ENCODE data around the gene KERA. TPM values are rescaled to one million over a fixed set of nuclear protein-coding genes. Genes with fewer than 3 reads are reported as not detected.

The KERA gene
- total and polyA plus RNA-seq, 2 of the 4 experiments (the other 2 are of a cell fraction) = not detected

DNA sequence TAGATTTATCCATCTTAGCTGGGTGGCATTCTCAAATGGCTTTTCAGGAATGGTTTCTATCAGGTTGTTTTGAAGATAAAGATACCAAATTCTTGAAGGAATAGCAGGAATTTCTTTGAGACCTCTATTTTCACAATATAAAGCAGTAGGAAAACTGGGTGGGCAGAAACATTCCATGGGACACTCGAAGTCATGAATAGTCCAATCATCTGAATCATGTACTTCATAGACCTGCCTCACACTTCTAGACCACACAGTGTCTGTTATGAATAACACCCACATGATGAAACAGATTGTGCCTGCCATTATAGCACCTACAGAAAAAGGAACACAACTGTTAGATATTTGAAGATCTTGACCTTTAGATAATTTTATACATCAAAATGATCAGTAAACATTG is 1.8 kb downstream of the KERA start:
- in situ Hi-C loops (cut with MboI; ENCODE audit: low sequenced_read_pairs) = no loop called here
- H3K23ac ChIP-seq (ENCODE audit: low read depth, low read length) = no peak overlapping the region
- ATAC-seq (ENCODE audit: low read depth) = no peak
- no peak overlapping the region for H2BK120ac ChIP-seq (ENCODE audit: low read depth, low read length)
- H2AFZ ChIP-seq (replicated peaks; ENCODE audit: low read length, poor library complexity) = no peak overlapping the region
- H3K9me1 ChIP-seq (ENCODE audit: insufficient read depth, low read length) = no peaks in the 10 kb centered on the region
- no peak overlapping the region for H3K4me2 ChIP-seq (ENCODE audit: low read depth, low read length)
- no peak overlapping the region for H2AK9ac ChIP-seq (replicated peaks; ENCODE audit: low read depth, low read length, poor library complexity)
- no TSS peak for BruUV-seq (replicated peaks)
- no peak overlapping the region for H3K27ac ChIP-seq (ENCODE audit: insufficient read depth, low read length)
- no peak overlapping the region for H3K4ac ChIP-seq (ENCODE audit: low read depth, low read length)
- H2BK15ac ChIP-seq (ENCODE audit: low read depth, low read length) = no peak overlapping the region
- no peak overlapping the region for H4K91ac ChIP-seq (ENCODE audit: insufficient read depth, low read depth, low read length)
- ChIA-PET CTCF (no interaction called here), POLR2A (ENCODE audit: unreplicated experiment) (no interaction called here)
- H3K4me3 ChIP-seq (ENCODE audit: insufficient read depth, low read depth, low read length) = no peak overlapping the region
- no peak overlapping the region for H4K8ac ChIP-seq (ENCODE audit: low read depth in 2 of 2, low read length in 2 of 2)
- no peaks in the 10 kb centered on the region for H3K27me3 ChIP-seq (ENCODE audit: control insufficient read depth, insufficient read depth, low read length)
- dilution Hi-C loops (cut with HindIII; ENCODE audit: low sequenced_read_pairs, unreplicated experiment) = no loop called here
- no peaks in the 10 kb centered on the region for H4K20me1 ChIP-seq (ENCODE audit: insufficient read depth, low read length)
- no peak for TF ChIP-seq RFX5 (IDR thresholded peaks at IDR 0.05; ENCODE audit: low read depth, low read length)
- no peak for TF ChIP-seq MAFK (IDR thresholded peaks at IDR 0.05; ENCODE audit: low read depth, low read length)
- TF ChIP-seq, protein P1, sequence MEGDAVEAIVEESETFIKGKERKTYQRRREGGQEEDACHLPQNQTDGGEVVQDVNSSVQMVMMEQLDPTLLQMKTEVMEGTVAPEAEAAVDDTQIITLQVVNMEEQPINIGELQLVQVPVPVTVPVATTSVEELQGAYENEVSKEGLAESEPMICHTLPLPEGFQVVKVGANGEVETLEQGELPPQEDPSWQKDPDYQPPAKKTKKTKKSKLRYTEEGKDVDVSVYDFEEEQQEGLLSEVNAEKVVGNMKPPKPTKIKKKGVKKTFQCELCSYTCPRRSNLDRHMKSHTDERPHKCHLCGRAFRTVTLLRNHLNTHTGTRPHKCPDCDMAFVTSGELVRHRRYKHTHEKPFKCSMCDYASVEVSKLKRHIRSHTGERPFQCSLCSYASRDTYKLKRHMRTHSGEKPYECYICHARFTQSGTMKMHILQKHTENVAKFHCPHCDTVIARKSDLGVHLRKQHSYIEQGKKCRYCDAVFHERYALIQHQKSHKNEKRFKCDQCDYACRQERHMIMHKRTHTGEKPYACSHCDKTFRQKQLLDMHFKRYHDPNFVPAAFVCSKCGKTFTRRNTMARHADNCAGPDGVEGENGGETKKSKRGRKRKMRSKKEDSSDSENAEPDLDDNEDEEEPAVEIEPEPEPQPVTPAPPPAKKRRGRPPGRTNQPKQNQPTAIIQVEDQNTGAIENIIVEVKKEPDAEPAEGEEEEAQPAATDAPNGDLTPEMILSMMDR (conservative IDR thresholded peaks at IDR 0.05; ENCODE audit: low read depth, low read length) = no peak
- no peak for TF ChIP-seq MXI1 (IDR thresholded peaks at IDR 0.05; ENCODE audit: borderline replicate concordance, low read depth, low read length)
- TF ChIP-seq SMC3 (IDR thresholded peaks at IDR 0.05; ENCODE audit: low read depth, low read length) = no peak
- TF ChIP-seq CHD1 (IDR thresholded peaks at IDR 0.05; ENCODE audit: low read depth, low read length) = no peak
- no peak overlapping the region for H3K9ac ChIP-seq (ENCODE audit: low read depth, low read length)
- intact Hi-C loops (cut with micrococcal nuclease) = loop anchor here (5.0 kb wide), 1 partner anchor 49 kb away; no protein-coding TSS in a partner anchor
- H3K9me3 ChIP-seq (ENCODE audit: control insufficient read depth, insufficient read depth, low read length) = no peaks in the 10 kb centered on the region
- no peak for DNase-seq
- H3K18ac ChIP-seq (ENCODE audit: low read depth, low read length) = no peak overlapping the region
- no peak overlapping the region for H2BK5ac ChIP-seq (ENCODE audit: low read depth, low read length, poor library complexity, severe bottlenecking)
- no peak overlapping the region for H4K5ac ChIP-seq (ENCODE audit: low read depth, low read length)
- H2AK5ac ChIP-seq (ENCODE audit: low read depth, low read length) = no peak overlapping the region
- whole genome bisulfite sequencing, 2 experiments (ENCODE audit: extremely low coverage in 2 of 2, insufficient read length in 1 of 2) = 88% methylated on average over 1 of the region's 1 CpG; no CpG with 5 or more reads in 1 of the 2 experiments
- no peak overlapping the region for H3K14ac ChIP-seq (replicated peaks; ENCODE audit: low read depth, low read length)
- H3K4me1 ChIP-seq (ENCODE audit: control insufficient read depth, insufficient read depth, low read length) = no peaks in the 10 kb centered on the region
- no peak overlapping the region for H2BK20ac ChIP-seq (ENCODE audit: low read depth, low read length)
- no peaks in the 10 kb centered on the region for H3K36me3 ChIP-seq (ENCODE audit: control insufficient read depth, insufficient read depth, low read length)
- H3K79me1 ChIP-seq (ENCODE audit: low read depth in 1 of 2, low read length in 2 of 2) = no peaks in the 10 kb centered on the region
- no peak overlapping the region for H3K56ac ChIP-seq (ENCODE audit: extremely low read depth, insufficient read depth, low read length)

Measured in IMR-90 (cell line).